Measurements from ENCODE around the gene C13orf46. TPM values are rescaled to one million over a fixed set of nuclear protein-coding genes. Genes with fewer than 3 reads are reported as not detected.

C13orf46 gene
- total and polyA plus RNA-seq, 10 donors: 0.09 to 4.2 (median 1.2) TPM

DNA sequence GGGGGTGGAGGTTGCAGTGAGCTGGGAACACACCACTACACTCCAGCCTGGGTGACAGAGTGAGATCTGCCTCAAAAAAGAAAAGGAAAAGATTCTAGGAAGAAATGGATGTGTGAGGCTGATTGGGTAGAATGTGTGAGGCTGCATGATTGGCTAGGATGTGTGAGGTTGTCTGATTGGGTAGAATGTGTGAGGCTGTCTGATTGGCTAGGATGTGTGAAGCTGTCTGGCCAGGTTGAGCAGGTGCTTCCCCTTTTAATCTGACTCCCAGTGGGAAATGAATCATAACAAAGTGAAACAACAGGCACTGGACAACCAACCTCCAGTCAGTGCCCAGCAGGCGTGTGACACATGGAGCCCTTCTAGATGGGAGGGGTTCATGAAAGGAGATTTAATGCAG lies 14.7 kb downstream of the C13orf46 start:
- H3K4me1 ChIP-seq: no peaks in the 10 kb centered on the region
- H3K27ac ChIP-seq: no peak overlapping the region
- H3K36me3 ChIP-seq: peaks cover 0 to 25% (median 0%) of the 10 kb centered on the region in 6 donors
- WGBS, 5 donors: 77 to 91% (median 89%) methylated on average over 1 of the region's 1 CpG
- no peak for TF ChIP-seq POLR2A (IDR thresholded peaks at IDR 0.05)
- no peak for TF ChIP-seq POLR2AphosphoS5 (IDR thresholded peaks at IDR 0.05)
- TF ChIP-seq, protein P1, sequence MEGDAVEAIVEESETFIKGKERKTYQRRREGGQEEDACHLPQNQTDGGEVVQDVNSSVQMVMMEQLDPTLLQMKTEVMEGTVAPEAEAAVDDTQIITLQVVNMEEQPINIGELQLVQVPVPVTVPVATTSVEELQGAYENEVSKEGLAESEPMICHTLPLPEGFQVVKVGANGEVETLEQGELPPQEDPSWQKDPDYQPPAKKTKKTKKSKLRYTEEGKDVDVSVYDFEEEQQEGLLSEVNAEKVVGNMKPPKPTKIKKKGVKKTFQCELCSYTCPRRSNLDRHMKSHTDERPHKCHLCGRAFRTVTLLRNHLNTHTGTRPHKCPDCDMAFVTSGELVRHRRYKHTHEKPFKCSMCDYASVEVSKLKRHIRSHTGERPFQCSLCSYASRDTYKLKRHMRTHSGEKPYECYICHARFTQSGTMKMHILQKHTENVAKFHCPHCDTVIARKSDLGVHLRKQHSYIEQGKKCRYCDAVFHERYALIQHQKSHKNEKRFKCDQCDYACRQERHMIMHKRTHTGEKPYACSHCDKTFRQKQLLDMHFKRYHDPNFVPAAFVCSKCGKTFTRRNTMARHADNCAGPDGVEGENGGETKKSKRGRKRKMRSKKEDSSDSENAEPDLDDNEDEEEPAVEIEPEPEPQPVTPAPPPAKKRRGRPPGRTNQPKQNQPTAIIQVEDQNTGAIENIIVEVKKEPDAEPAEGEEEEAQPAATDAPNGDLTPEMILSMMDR (IDR thresholded peaks at IDR 0.05 in 8 of 11, conservative IDR thresholded peaks at IDR 0.05 in 3 of 11): no peak
- H3K4me3 ChIP-seq: no peak overlapping the region
- H3K9me3 ChIP-seq: peaks cover 0 to 31% (median 20%) of the 10 kb centered on the region in 8 donors
- DNase-seq: no peak
- intact Hi-C loops (cut with DNase I; ENCODE audit: low total_unique reads): no loop called here
- no peaks in the 10 kb centered on the region for H3K27me3 ChIP-seq (replicated peaks in 1 of 7)

DNA sequence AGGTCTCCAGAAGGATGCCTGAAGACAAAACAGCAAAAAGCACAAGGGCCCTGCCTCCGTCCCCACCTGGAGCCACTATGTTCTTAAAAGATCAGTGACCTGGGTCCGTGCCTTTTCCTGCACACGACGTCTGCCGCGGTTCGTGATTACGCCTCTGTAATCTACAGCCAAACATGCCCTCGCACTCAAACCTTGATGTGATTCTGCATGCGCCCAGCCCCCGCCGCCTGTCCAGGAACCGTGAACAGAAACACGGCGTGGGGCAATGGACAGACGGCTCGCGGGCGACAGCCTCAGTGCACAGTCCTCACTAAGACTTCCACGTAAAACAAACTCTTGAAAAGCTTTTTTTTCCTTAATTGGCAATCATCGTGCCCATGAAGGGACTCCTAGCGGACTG lies 15.5 kb downstream of the C13orf46 start:
- Histone ChIP-seq H3K27me3 (replicated peaks in 1 of 7) (no peaks in the 10 kb centered on the region), H3K9me3 (peaks cover 0 to 31% (median 20%) of the 10 kb centered on the region in 8 donors), H3K4me1 (no peaks in the 10 kb centered on the region), H3K4me3 (no peak overlapping the region), H3K36me3 (peaks cover 0 to 30% (median 0%) of the 10 kb centered on the region in 6 donors), H3K27ac (no peak overlapping the region)
- WGBS, 5 donors: 94 to 97% (median 95%) methylated on average over 22 of the region's 22 CpGs
- peak; percentile 44 for DNase-seq
- intact Hi-C loops (cut with DNase I; ENCODE audit: low total_unique reads): no loop called here
- TF ChIP-seq POLR2AphosphoS5 (IDR thresholded peaks at IDR 0.05): no peak
- TF ChIP-seq POLR2A (IDR thresholded peaks at IDR 0.05): no peak
- TF ChIP-seq, protein P1 (IDR thresholded peaks at IDR 0.05 in 8 of 11, conservative IDR thresholded peaks at IDR 0.05 in 3 of 11): no peak

DNA sequence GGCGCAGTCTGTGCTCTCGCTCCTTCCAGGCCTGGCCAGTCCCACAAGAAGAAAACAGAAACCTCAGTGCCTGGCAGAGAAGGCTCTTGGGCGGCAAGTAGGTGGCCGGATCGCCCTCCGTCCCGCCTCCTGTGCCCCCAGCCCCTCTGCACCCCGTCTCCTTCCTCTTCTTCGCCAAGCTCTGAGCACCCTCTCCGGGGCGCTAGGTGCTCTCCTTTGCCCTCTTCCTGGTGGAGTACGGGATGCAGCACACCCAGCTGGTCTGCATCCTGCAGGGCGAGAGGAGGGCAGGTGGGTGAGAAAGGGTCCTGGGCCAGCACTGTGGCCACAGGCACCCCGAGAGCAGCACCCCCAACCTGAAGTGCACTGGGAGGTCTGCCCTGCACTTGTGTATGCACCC lies 17.3 kb downstream of the C13orf46 start:
- no peak overlapping the region for H3K4me3 ChIP-seq
- TF ChIP-seq, protein P1 (IDR thresholded peaks at IDR 0.05 in 8 of 11, conservative IDR thresholded peaks at IDR 0.05 in 3 of 11): no peak
- TF ChIP-seq POLR2A (IDR thresholded peaks at IDR 0.05): no peak
- peak in 1 of 3 donors; percentile 7 for TF ChIP-seq POLR2AphosphoS5 (IDR thresholded peaks at IDR 0.05)
- no peaks in the 10 kb centered on the region for H3K27me3 ChIP-seq (replicated peaks in 1 of 7)
- intact Hi-C loops (cut with DNase I; ENCODE audit: low total_unique reads): no loop called here
- H3K9me3 ChIP-seq: peaks cover 0 to 31% (median 20%) of the 10 kb centered on the region in 8 donors
- no peak overlapping the region for H3K27ac ChIP-seq
- peak; percentile 47 for DNase-seq
- peaks cover 0 to 30% (median 0%) of the 10 kb centered on the region in 6 donors for H3K36me3 ChIP-seq
- WGBS, 5 donors: 86 to 94% (median 92%) methylated on average over 12 to 14 of the region's 14 CpGs
- H3K4me1 ChIP-seq: peaks cover 0 to 7% (median 2%) of the 10 kb centered on the region in 6 donors

DNA sequence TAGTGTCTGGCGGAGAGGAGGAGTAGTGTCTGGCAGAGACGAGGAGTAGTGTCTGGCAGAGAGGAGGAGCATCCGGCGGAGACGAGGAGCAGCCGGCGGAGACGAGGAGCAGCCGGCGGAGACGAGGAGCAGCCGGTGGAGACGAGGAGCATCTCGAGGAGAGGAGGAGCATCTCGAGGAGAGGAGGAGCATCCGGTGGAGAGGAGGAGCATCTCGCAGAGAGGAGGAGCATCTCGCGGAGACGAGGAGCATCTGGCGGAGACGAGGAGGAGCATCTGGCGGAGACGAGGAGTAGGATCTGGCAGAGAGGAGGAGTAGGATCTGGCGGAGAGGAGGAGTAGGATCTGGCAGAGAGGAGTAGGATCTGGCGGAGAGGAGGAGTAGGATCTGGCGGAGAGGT lies 18.2 kb downstream of the C13orf46 start:
- Histone ChIP-seq H3K27me3 (replicated peaks in 1 of 7) (no peaks in the 10 kb centered on the region), H3K4me1 (peaks cover 4 to 16% (median 11%) of the 10 kb centered on the region in 6 donors), H3K36me3 (peaks cover 0 to 30% (median 0%) of the 10 kb centered on the region in 6 donors), H3K4me3 (no peak overlapping the region), H3K9me3 (peaks cover 0 to 30% (median 18%) of the 10 kb centered on the region in 8 donors), H3K27ac (no peak overlapping the region)
- TF ChIP-seq POLR2AphosphoS5 (IDR thresholded peaks at IDR 0.05) (no peak), POLR2A (IDR thresholded peaks at IDR 0.05) (no peak)
- TF ChIP-seq, protein P1 (IDR thresholded peaks at IDR 0.05 in 8 of 11, conservative IDR thresholded peaks at IDR 0.05 in 3 of 11): no peak
- intact Hi-C loops (cut with DNase I; ENCODE audit: low total_unique reads): no loop called here
- WGBS, 5 donors: 86 to 95% (median 92%) methylated on average over 27 of the region's 27 CpGs
- DNase-seq: peak; percentile 23
